Neural cell (in vitro differentiated cells): ENCODE data around the gene MRGPRE. TPM values are rescaled to one million over a fixed set of nuclear protein-coding genes. Genes with fewer than 3 reads are reported as not detected.

Experiments used
- H2AFZ ChIP-seq: fragments of 200-600, 300-800 bp; sonication (generic), shearing (Covaris generic); 2 replicates; pipeline ENCODE4 v1.6.0; 2014; ENCODE audit warnings: low read depth, mild to moderate bottlenecking, antibody characterized with exemption, low read length, moderate library complexity
- H3F3A ChIP-seq: fragments of 200-600 bp; shearing (Covaris generic); 2 replicates; pipeline ENCODE4 v1.6.1; 2016; ENCODE audit warnings: mild to moderate bottlenecking, moderate library complexity, mixed read lengths, antibody characterized with exemption, low read length; ENCODE audit not compliant: insufficient read depth, poor library complexity, severe bottlenecking
- H3K27ac ChIP-seq: fragments of 200-600, 300-800 bp; sonication (generic), shearing (Covaris generic); 2 replicates; pipeline ENCODE4 v1.5.1; 2014; ENCODE audit warnings: mild to moderate bottlenecking, low read length, moderate library complexity
- H3K27me3 ChIP-seq: fragments of 300-800, 200-600 bp; sonication (generic), shearing (Covaris generic); 2 replicates; pipeline ENCODE4 v1.6.0; 2014; ENCODE audit warnings: mild to moderate bottlenecking, low read depth, low read length, moderate library complexity; ENCODE audit not compliant: insufficient read depth
- H3K36me3 ChIP-seq: fragments of 300-800, 200-600 bp; sonication (generic), shearing (Covaris generic); 2 replicates; pipeline ENCODE4 v1.5.1; 2014; ENCODE audit warnings: mild to moderate bottlenecking, antibody characterized with exemption, low read length, moderate library complexity; ENCODE audit not compliant: insufficient read depth
- H3K4me2 ChIP-seq: fragments of 300-800, 200-600 bp; sonication (generic), shearing (Covaris generic); 2 replicates; pipeline ENCODE4 v1.6.0; 2014; ENCODE audit warnings: mild to moderate bottlenecking, low read length
- H3K4me3 ChIP-seq: fragments of 300-800, 200-600 bp; sonication (generic), shearing (Covaris generic); 2 replicates; pipeline ENCODE4 v1.5.1; 2014; ENCODE audit warnings: mild to moderate bottlenecking, low read length, moderate library complexity
- H3K79me2 ChIP-seq: fragments of 200-600 bp; shearing (Covaris generic); replicated peaks from 2 replicates; pipeline ENCODE4 v1.6.0; 2014; ENCODE audit warnings: mild to moderate bottlenecking, low read length, moderate library complexity; ENCODE audit not compliant: insufficient read depth
- H3K9ac ChIP-seq: fragments of 300-800, 200-600 bp; sonication (generic), shearing (Covaris generic); 2 replicates; pipeline ENCODE4 v1.6.1; 2016; ENCODE audit warnings: mild to moderate bottlenecking, low read length, mixed read lengths
- H3K9me2 ChIP-seq: fragments of 200-600 bp; shearing (Covaris generic); 2 replicates; pipeline ENCODE4 v1.6.1; 2016; ENCODE audit warnings: mild to moderate bottlenecking, low read length, mixed read lengths; ENCODE audit not compliant: insufficient read depth
- H3K9me3 ChIP-seq: fragments of 200-600, 300-800 bp; sonication (generic), shearing (Covaris generic); 2 replicates; pipeline ENCODE4 v1.6.1; 2016; ENCODE audit warnings: mild to moderate bottlenecking, mixed run types, low read length, moderate library complexity, mixed read lengths
- H4K20me1 ChIP-seq: fragments of 200-600 bp; shearing (Covaris generic); 2 replicates; pipeline ENCODE4 v1.6.1; 2016; ENCODE audit warnings: mild to moderate bottlenecking, mixed run types; ENCODE audit not compliant: insufficient read depth
- CTCF ChIP-seq: fragments of 450-650 bp; IDR thresholded peaks from 2 replicates; pipeline ENCODE4 v1.5.1; 2014; ENCODE audit warnings: antibody characterized with exemption, mild to moderate bottlenecking, moderate library complexity; ENCODE audit not compliant: poor library complexity, severe bottlenecking
- EP300 ChIP-seq: fragments of 450-650 bp; conservative IDR thresholded peaks from 2 replicates; pipeline ENCODE4 v1.6.1; 2014; ENCODE audit warnings: antibody characterized with exemption, mild to moderate bottlenecking, moderate library complexity; ENCODE audit not compliant: poor library complexity, severe bottlenecking
- EZH2 ChIP-seq: fragments of 200-600, 300-800 bp; shearing (Covaris generic), sonication (generic); IDR thresholded peaks from 2 replicates; pipeline ENCODE4 v1.6.1; 2014; ENCODE audit warnings: antibody characterized with exemption, low read length, borderline replicate concordance, mild to moderate bottlenecking; ENCODE audit not compliant: insufficient read depth, poor library complexity, severe bottlenecking
- MXI1 ChIP-seq: fragments of 450-650 bp; conservative IDR thresholded peaks from 2 replicates; pipeline ENCODE4 v1.6.1; 2014; ENCODE audit warnings: antibody characterized with exemption, mild to moderate bottlenecking; ENCODE audit not compliant: poor library complexity, severe bottlenecking
- POLR2AphosphoS5 ChIP-seq: IDR thresholded peaks from 2 replicates; pipeline ENCODE4 v1.6.1; 2012
- RAD21 ChIP-seq: fragments of 450-650 bp; conservative IDR thresholded peaks from 2 replicates; pipeline ENCODE4 v1.6.1; 2014; ENCODE audit warnings: antibody characterized with exemption, mild to moderate bottlenecking, moderate library complexity
- REST ChIP-seq: IDR thresholded peaks from 2 replicates; pipeline ENCODE4 v1.6.1; 2012; ENCODE audit warnings: borderline replicate concordance
- SMC3 ChIP-seq: fragments of 450-650 bp; conservative IDR thresholded peaks from 2 replicates; pipeline ENCODE4 v1.6.1; 2014; ENCODE audit warnings: antibody characterized with exemption, mild to moderate bottlenecking, moderate library complexity; ENCODE audit not compliant: poor library complexity
- TAF1 ChIP-seq: IDR thresholded peaks from 2 replicates; pipeline ENCODE4 v1.6.1; 2012; ENCODE audit warnings: low read depth
- polyA plus RNA-seq: library from polyadenylated mRNA; depleted of rRNA; stranded (reverse); fragments of >200 nt; gene quantifications from 2 replicates; pipeline ENCODE4 v1.2.3, GENCODE V29; 2014

Gene MRGPRE
- polyA plus RNA-seq, 1 donor from 2014 or later: 0.28 TPM

- TF ChIP-seq EP300: no peak
- no peak for TF ChIP-seq SMC3
- no peak for TF ChIP-seq POLR2AphosphoS5
These were observed 12.9 kb upstream of the MRGPRE start (continued) for GRCh38 chr11:3245071-3245470.

GRCh38 chr11:3243880-3244279 lies 11.7 kb upstream of the MRGPRE start:
- Histone ChIP-seq H3K4me3 (no peak overlapping the region), H3F3A (no peaks in the 10 kb centered on the region), H3K9ac (no peak overlapping the region)

More at GRCh38 chr11:3243880-3244279, 11.7 kb upstream of the MRGPRE start:
- Histone ChIP-seq H3K79me2 (no peaks in the 10 kb centered on the region), H3K9me2 (no peaks in the 10 kb centered on the region), H3K36me3 (no peaks in the 10 kb centered on the region), H3K27ac (no peak overlapping the region), H2AFZ (no peak overlapping the region), H3K4me2 (no peak overlapping the region), H3K27me3 (no peaks in the 10 kb centered on the region), H3K9me3 (no peaks in the 10 kb centered on the region), H4K20me1 (no peaks in the 10 kb centered on the region)
- no peak for TF ChIP-seq SMC3
- no peak for TF ChIP-seq RAD21
- TF ChIP-seq CTCF: no peak
- TF ChIP-seq TAF1: no peak
- TF ChIP-seq REST: no peak
- no peak for TF ChIP-seq MXI1
- no peak for TF ChIP-seq POLR2AphosphoS5
- TF ChIP-seq EP300: no peak
- TF ChIP-seq EZH2: no peak
